ENCODE measurements around the gene LCN6.

DNA sequence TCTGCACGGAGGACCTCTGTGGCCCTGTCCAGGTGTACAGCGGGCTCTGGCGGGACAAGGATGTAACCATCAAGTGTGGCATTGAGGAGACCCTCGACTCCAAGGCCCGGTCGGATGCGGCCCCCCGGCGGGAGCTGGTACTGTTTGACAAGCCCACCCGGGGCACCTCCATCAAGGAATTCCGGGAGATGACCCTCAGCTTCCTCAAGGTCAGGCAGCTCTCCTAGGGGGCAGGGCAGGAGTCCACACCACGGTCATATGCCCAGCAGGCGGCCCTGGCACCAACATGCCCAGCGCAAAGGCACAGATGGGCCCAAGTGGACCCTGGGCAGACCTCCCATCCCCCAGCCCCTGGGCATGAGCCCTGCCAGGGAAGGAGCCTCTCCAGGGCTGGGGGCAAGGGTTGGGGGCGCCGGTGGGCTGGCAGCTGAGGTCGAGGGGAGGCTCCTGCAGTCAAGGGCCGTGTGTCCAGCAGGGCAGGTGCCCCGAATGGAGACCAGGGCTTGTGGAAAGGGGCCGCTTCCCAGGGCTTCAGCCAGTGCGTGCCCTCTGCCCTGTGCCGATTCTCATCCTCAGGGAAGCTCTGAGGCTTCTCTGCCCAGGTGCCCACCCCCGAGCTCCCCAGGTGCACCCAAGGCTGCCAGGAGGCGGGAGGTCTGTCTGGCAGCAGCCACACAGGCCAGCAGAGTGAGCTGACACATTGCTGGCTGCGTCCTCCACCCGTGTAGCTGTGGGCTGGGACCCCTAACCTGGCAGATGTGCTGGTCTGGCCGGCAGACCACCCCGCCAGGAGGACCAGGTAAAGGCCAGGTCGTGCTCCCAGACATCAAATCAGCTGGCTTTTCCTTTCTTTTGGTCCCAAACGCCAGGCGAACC is 26.0 kb downstream of the LCN6 start:
- no peak for TF ChIP-seq EZH2 (IDR thresholded peaks at IDR 0.05; ENCODE audit: borderline replicate concordance, insufficient read depth, low read depth, low read length, poor library complexity, severe bottlenecking)
- TF ChIP-seq, protein P1, sequence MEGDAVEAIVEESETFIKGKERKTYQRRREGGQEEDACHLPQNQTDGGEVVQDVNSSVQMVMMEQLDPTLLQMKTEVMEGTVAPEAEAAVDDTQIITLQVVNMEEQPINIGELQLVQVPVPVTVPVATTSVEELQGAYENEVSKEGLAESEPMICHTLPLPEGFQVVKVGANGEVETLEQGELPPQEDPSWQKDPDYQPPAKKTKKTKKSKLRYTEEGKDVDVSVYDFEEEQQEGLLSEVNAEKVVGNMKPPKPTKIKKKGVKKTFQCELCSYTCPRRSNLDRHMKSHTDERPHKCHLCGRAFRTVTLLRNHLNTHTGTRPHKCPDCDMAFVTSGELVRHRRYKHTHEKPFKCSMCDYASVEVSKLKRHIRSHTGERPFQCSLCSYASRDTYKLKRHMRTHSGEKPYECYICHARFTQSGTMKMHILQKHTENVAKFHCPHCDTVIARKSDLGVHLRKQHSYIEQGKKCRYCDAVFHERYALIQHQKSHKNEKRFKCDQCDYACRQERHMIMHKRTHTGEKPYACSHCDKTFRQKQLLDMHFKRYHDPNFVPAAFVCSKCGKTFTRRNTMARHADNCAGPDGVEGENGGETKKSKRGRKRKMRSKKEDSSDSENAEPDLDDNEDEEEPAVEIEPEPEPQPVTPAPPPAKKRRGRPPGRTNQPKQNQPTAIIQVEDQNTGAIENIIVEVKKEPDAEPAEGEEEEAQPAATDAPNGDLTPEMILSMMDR (IDR thresholded peaks at IDR 0.05), result no peak
